HepG2 (cell line): ENCODE measurements around the gene PDZD7. TPM values are rescaled to one million over a fixed set of nuclear protein-coding genes. Genes with fewer than 3 reads are reported as not detected.

ENCODE experiments used
- CHCHD3 ChIP-seq: sonication (generic); formaldehyde crosslinking; IDR thresholded peaks from 2 replicates; pipeline ENCODE4 v1.8.0; 2022; ENCODE audit warnings: mild to moderate bottlenecking, missing genetic modification reagents, moderate library complexity
- FOXK1 ChIP-seq: sonication (generic); formaldehyde crosslinking; IDR thresholded peaks from 2 replicates; pipeline ENCODE4 v1.4.0; 2020; ENCODE audit warnings: low read depth, missing genetic modification reagents, borderline replicate concordance
- FOXP1 ChIP-seq, 2 experiments: fragments of 450-650 bp in 1 of 2; IDR thresholded peaks; 2 replicates each; pipeline ENCODE4 v1.6.1; 2017 to 2018; ENCODE audit warnings: antibody characterized with exemption in 1 of 2
- HMG20A ChIP-seq: IDR thresholded peaks from 2 replicates; pipeline ENCODE4 v1.6.1; 2016; ENCODE audit warnings: borderline replicate concordance
- JUN ChIP-seq: sonication (generic); formaldehyde crosslinking; IDR thresholded peaks from 2 replicates; pipeline ENCODE4 v1.4.0; 2020; ENCODE audit warnings: mild to moderate bottlenecking, missing genetic modification reagents
- MAFK ChIP-seq, 2 experiments: IDR thresholded peaks in 1 of 2; conservative IDR thresholded peaks in 1 of 2; 2 replicates each; pipeline ENCODE4 v1.6.1; 2011; ENCODE audit warnings: improper control_type of control experiment in 2 of 2, low read length in 2 of 2
- MTF1 ChIP-seq: sonication (generic); formaldehyde crosslinking; IDR thresholded peaks from 2 replicates; pipeline ENCODE4 v1.5.0; 2020; ENCODE audit warnings: missing genetic modification reagents
- MXD3 ChIP-seq: IDR thresholded peaks from 2 replicates; pipeline ENCODE4 v1.6.1; 2016; ENCODE audit warnings: mild to moderate bottlenecking, missing biosample characterization, missing genetic modification reagents
- RFXANK ChIP-seq: IDR thresholded peaks from 2 replicates; pipeline ENCODE4 v1.6.1; 2016
- RNF2 ChIP-seq: fragments of 450-650 bp; conservative IDR thresholded peaks from 2 replicates; pipeline ENCODE4 v1.6.1; 2016; ENCODE audit warnings: low read depth
- STAG1 ChIP-seq: sonication (generic); formaldehyde crosslinking; IDR thresholded peaks from 2 replicates; pipeline ENCODE4 v1.4.0; 2020; ENCODE audit warnings: missing genetic modification reagents
- TSC22D2 ChIP-seq: sonication (generic); formaldehyde crosslinking; IDR thresholded peaks from 2 replicates; pipeline ENCODE4 v1.5.1; 2020; ENCODE audit warnings: missing genetic modification reagents, mild to moderate bottlenecking, borderline replicate concordance
- XBP1 ChIP-seq: sonication (generic); formaldehyde crosslinking; IDR thresholded peaks from 2 replicates; pipeline ENCODE4 v1.5.0; 2020; ENCODE audit warnings: missing genetic modification reagents
- ZBED4 ChIP-seq: sonication (generic); formaldehyde crosslinking; IDR thresholded peaks from 2 replicates; pipeline ENCODE4 v1.4.0; 2020; ENCODE audit warnings: missing genetic modification reagents, borderline replicate concordance
- ZBTB10 ChIP-seq: sonication (generic); formaldehyde crosslinking; IDR thresholded peaks from 2 replicates; pipeline ENCODE4 v1.4.0; 2020; ENCODE audit warnings: missing genetic modification reagents, borderline replicate concordance
- ZEB1 ChIP-seq: IDR thresholded peaks from 2 replicates; pipeline ENCODE4 v1.6.1; 2012; ENCODE audit warnings: mild to moderate bottlenecking, low read depth, inconsistent platforms; ENCODE audit not compliant: insufficient replicate concordance
- ZMYM2 ChIP-seq: sonication (generic); formaldehyde crosslinking; IDR thresholded peaks from 2 replicates; pipeline ENCODE4 v1.8.0; 2022; ENCODE audit warnings: mild to moderate bottlenecking, missing genetic modification reagents
- ZNF121 ChIP-seq: sonication (generic); formaldehyde crosslinking; IDR thresholded peaks from 2 replicates; pipeline ENCODE4 v1.5.0; 2020; ENCODE audit warnings: mild to moderate bottlenecking, missing genetic modification reagents
- ZNF260 ChIP-seq: sonication (generic); formaldehyde crosslinking; IDR thresholded peaks from 2 replicates; pipeline ENCODE4 v1.4.0; 2020; ENCODE audit warnings: missing genetic modification reagents, low read depth, mild to moderate bottlenecking, borderline replicate concordance
- ZNF580 ChIP-seq: IDR thresholded peaks from 2 replicates; pipeline ENCODE4 v1.6.1; 2016; ENCODE audit warnings: low read depth, borderline replicate concordance
- ZNF605 ChIP-seq: sonication (generic); formaldehyde crosslinking; IDR thresholded peaks from 2 replicates; pipeline ENCODE4 v1.8.0; 2022; ENCODE audit warnings: mild to moderate bottlenecking, missing genetic modification reagents
- ZNF7 ChIP-seq: IDR thresholded peaks from 2 replicates; pipeline ENCODE4 v1.6.1; 2016; ENCODE audit warnings: missing biosample characterization, missing genetic modification reagents
- ZNF773 ChIP-seq: sonication (generic); formaldehyde crosslinking; IDR thresholded peaks from 2 replicates; pipeline ENCODE4 v1.4.0; 2020; ENCODE audit warnings: missing genetic modification reagents, borderline replicate concordance
- ZSCAN29 ChIP-seq: sonication (generic); formaldehyde crosslinking; conservative IDR thresholded peaks from 2 replicates; pipeline ENCODE4 v1.4.0; 2020; ENCODE audit warnings: mild to moderate bottlenecking, missing genetic modification reagents
- polyA plus RNA-seq, 8 experiments: library from polyadenylated mRNA; depleted of rRNA in 3 of 8; stranded (reverse) in 7 of 8; unstranded in 1 of 8; fragments of >200 nt; fragmentation: Illumina TruSeq in 4 of 8; extraction: Trizol in 4 of 8; gene quantifications; 2 replicates each; pipeline versions ENCODE4 v1.2.1 to v1.2.3, GENCODE V29; 2011 to 2016; ENCODE audit warnings: low read depth in 4 of 8, missing spikeins in 1 of 8, mixed read lengths in 1 of 8; ENCODE audit not compliant: insufficient read depth in 1 of 8
- total RNA-seq, 5 experiments: library from RNA; depleted of rRNA; stranded (reverse); fragments of >200 nt; fragmentation: Illumina TruSeq; extraction: Trizol; gene quantifications; 2 replicates each; pipeline ENCODE4 v1.2.3, GENCODE V29; 2016; ENCODE audit warnings: low read depth in 1 of 5

Gene PDZD7
- total and polyA plus RNA-seq, 2 of the 13 experiments (the other 11 are each of a cell fraction or from before 2014, with no cell fraction given): 0.58 to 0.73 TPM

- TF ChIP-seq ZBED4: peak; percentile 96; the same call in 1 of the 2 replicates
- no peak; the same call in 1 of the 2 replicates for TF ChIP-seq FOXK1
- TF ChIP-seq ZNF7 (CRISPR knock-in tag): no peak
- TF ChIP-seq RFXANK (CRISPR knock-in tag): no peak; the same call in 1 of the 2 replicates
- TF ChIP-seq RNF2: no peak
- no peak for TF ChIP-seq XBP1 (CRISPR knock-in tag)
- TF ChIP-seq ZSCAN29 (CRISPR knock-in tag): 0 out of 2 replicates have a peak, but pooled peaks have one; percentile 54
- TF ChIP-seq ZNF121 (CRISPR knock-in tag): 0 out of 2 replicates have a peak, but pooled peaks have one; percentile 36
- TF ChIP-seq ZEB1: no peak
- TF ChIP-seq ZMYM2 (CRISPR knock-in tag): no peak
- no peak for TF ChIP-seq FOXP1 (IDR thresholded peaks at IDR 0.05)
- TF ChIP-seq FOXP1 (CRISPR knock-in tag; IDR thresholded peaks at IDR 0.05): no peak
- no peak for TF ChIP-seq MTF1 (CRISPR knock-in tag)
- no peak for TF ChIP-seq STAG1
- TF ChIP-seq HMG20A (CRISPR knock-in tag): no peak
- no peak for TF ChIP-seq ZNF580 (CRISPR knock-in tag)
- TF ChIP-seq ZBTB10 (CRISPR knock-in tag): no peak
- no peak for TF ChIP-seq ZNF773 (CRISPR knock-in tag)
- peak; percentile 84; the same call in 1 of the 2 replicates for TF ChIP-seq MXD3 (CRISPR knock-in tag)
- TF ChIP-seq JUN (CRISPR knock-in tag): no peak
- peak; percentile 54; the same call in 1 of the 2 replicates for TF ChIP-seq ZNF605 (CRISPR knock-in tag)
- 0 out of 2 replicates have a peak, but pooled peaks have one; percentile 39 for TF ChIP-seq CHCHD3
- TF ChIP-seq TSC22D2 (CRISPR knock-in tag): no peak
- no peak for TF ChIP-seq ZNF260
- TF ChIP-seq MAFK (conservative IDR thresholded peaks at IDR 0.05 in 1 of 2, IDR thresholded peaks at IDR 0.05 in 1 of 2; ENCODE audit: low read length in 2 of 2): no peak
Measured at GRCh38 chr10:101060951-101061623, 30.2 kb upstream of the PDZD7 start (continued).
